GM23338 (cell line): ENCODE measurements around the gene ZBTB40. TPM values are rescaled to one million over a fixed set of nuclear protein-coding genes. Genes with fewer than 3 reads are reported as not detected.

Experiments
- ATAC-seq: fragments of 200-7000 bp; cut with Tn5 transposase; 3 replicates; pipeline ENCODE4 v1.9.1; 2020
- DNase-seq: peaks from one replicate; pipeline ENCODE4 v3.0.0-alpha.2; 2015; ENCODE audit warnings: low spot score
- H2AFZ ChIP-seq: fragments of 200-600 bp; sonication (generic); 2 replicates; pipeline ENCODE4 v1.8.0; 2016; ENCODE audit warnings: antibody characterized with exemption, mild to moderate bottlenecking, moderate library complexity
- H3F3A ChIP-seq: fragments of 200-600 bp; sonication (generic); replicated peaks from 2 replicates; pipeline ENCODE4 v1.8.0; 2017; ENCODE audit warnings: antibody characterized with exemption, mixed run types, low read depth
- H3K27ac ChIP-seq: fragments of 200-600 bp; sonication (generic); 2 replicates; pipeline ENCODE4 v1.6.1; 2016; ENCODE audit warnings: low read depth
- H3K27me3 ChIP-seq: fragments of 200-600 bp; sonication (generic); 2 replicates; pipeline ENCODE4 v1.8.0; 2016; ENCODE audit warnings: mild to moderate bottlenecking, mixed run types, moderate library complexity; ENCODE audit not compliant: insufficient read depth
- H3K36me3 ChIP-seq: fragments of 200-600 bp; sonication (generic); 2 replicates; pipeline ENCODE4 v1.8.0; 2016; ENCODE audit warnings: mild to moderate bottlenecking; ENCODE audit not compliant: insufficient read depth
- H3K4me1 ChIP-seq: fragments of 200-600 bp; sonication (generic); 2 replicates; pipeline ENCODE4 v1.8.0; 2016; ENCODE audit warnings: mild to moderate bottlenecking, moderate library complexity; ENCODE audit not compliant: insufficient read depth
- H3K4me2 ChIP-seq: fragments of 200-600 bp; sonication (generic); 2 replicates; pipeline ENCODE4 v1.7.1; 2017; ENCODE audit warnings: mixed run types
- H3K4me3 ChIP-seq: fragments of 200-600 bp; sonication (generic); 2 replicates; pipeline ENCODE4 v1.6.1; 2016; ENCODE audit warnings: mixed run types
- H3K79me2 ChIP-seq: fragments of 200-600 bp; sonication (generic); replicated peaks from 2 replicates; pipeline ENCODE4 v1.8.0; 2017; ENCODE audit warnings: mild to moderate bottlenecking; ENCODE audit not compliant: insufficient read depth
- H3K9me2 ChIP-seq: fragments of 200-600 bp; sonication (generic); 2 replicates; pipeline ENCODE4 v1.8.0; 2017; ENCODE audit not compliant: insufficient read depth
- H4K20me1 ChIP-seq: fragments of 200-600 bp; sonication (generic); replicated peaks from 2 replicates; pipeline ENCODE4 v1.8.0; 2017; ENCODE audit warnings: mild to moderate bottlenecking; ENCODE audit not compliant: insufficient read depth
- H3K27ac Mint-ChIP-seq: 2 replicates; pipeline ENCODE4 v1.8.0; 2020; ENCODE audit warnings: inconsistent platforms, mild to moderate bottlenecking, moderate library complexity, mixed read lengths
- H3K27me3 Mint-ChIP-seq: 3 replicates; pipeline ENCODE4 v1.8.0; 2022; ENCODE audit warnings: low read depth, mild to moderate bottlenecking, moderate library complexity, mixed read lengths, inconsistent platforms; ENCODE audit not compliant: insufficient read depth, poor library complexity
- H3K36me3 Mint-ChIP-seq: 3 replicates; pipeline ENCODE4 v1.8.0; 2021; ENCODE audit warnings: low read depth, mild to moderate bottlenecking, inconsistent platforms, moderate library complexity, mixed read lengths
- H3K4me1 Mint-ChIP-seq: 3 replicates; pipeline ENCODE4 v1.8.0; 2020; ENCODE audit warnings: mild to moderate bottlenecking, inconsistent platforms, mixed read lengths
- H3K4me3 Mint-ChIP-seq: 3 replicates; pipeline ENCODE4 v1.8.0; 2021; ENCODE audit warnings: moderate library complexity, mild to moderate bottlenecking, inconsistent platforms, mixed read lengths
- H3K9me3 Mint-ChIP-seq: 3 replicates; pipeline ENCODE4 v1.8.0; 2020; ENCODE audit warnings: moderate library complexity, mild to moderate bottlenecking, inconsistent platforms, mixed read lengths
- CREB1 ChIP-seq: fragments of 250-450 bp; sonication (Bioruptor Pico); IDR thresholded peaks from 2 replicates; pipeline ENCODE4 v1.5.0; 2020; ENCODE audit warnings: low read depth, mild to moderate bottlenecking, moderate library complexity
- EZH2 ChIP-seq: fragments of 200-600 bp; sonication (generic); IDR thresholded peaks from one replicate; pipeline ENCODE4 v1.8.0; 2017; ENCODE audit warnings: antibody characterized with exemption, mild to moderate bottlenecking, low read depth; ENCODE audit not compliant: unreplicated experiment
- EZH2phosphoT487 ChIP-seq: fragments of 200-600 bp; sonication (generic); IDR thresholded peaks from one replicate; pipeline ENCODE4 v1.8.1; 2018; ENCODE audit warnings: antibody characterized with exemption; ENCODE audit not compliant: unreplicated experiment
- JUNB ChIP-seq: IDR thresholded peaks from one replicate; pipeline ENCODE4 v1.6.1; 2016; ENCODE audit warnings: antibody characterized with exemption; ENCODE audit not compliant: unreplicated experiment
- NANOG ChIP-seq: IDR thresholded peaks from 2 replicates; pipeline ENCODE4 v1.6.1; 2016; ENCODE audit warnings: antibody characterized with exemption, borderline replicate concordance
- POLR2AphosphoS5 ChIP-seq: IDR thresholded peaks from 2 replicates; pipeline ENCODE4 v1.6.1; 2016; ENCODE audit warnings: antibody characterized with exemption, low read depth
- ZNF114 ChIP-seq: fragments of 250-450 bp; sonication (Bioruptor Pico); IDR thresholded peaks from 2 replicates; pipeline ENCODE4 v1.5.0; 2020; ENCODE audit warnings: mild to moderate bottlenecking, moderate library complexity
- ZNF331 ChIP-seq: fragments of 250-450 bp; sonication (Bioruptor Pico); IDR thresholded peaks from 2 replicates; pipeline ENCODE4 v1.5.0; 2020; ENCODE audit warnings: low read depth, mild to moderate bottlenecking, moderate library complexity
- polyA plus RNA-seq: library from polyadenylated mRNA; unstranded; fragments of >200 nt; fragmentation: Nextera tagmentation; extraction: Ambion mirVana; gene quantifications from 2 replicates; pipeline ENCODE4 v1.2.1, GENCODE V29; 2016
- total RNA-seq: library from RNA; depleted of rRNA; stranded (reverse); fragments of >200 nt; shearing (Covaris generic); gene quantifications from 2 replicates; pipeline ENCODE4 v1.2.3, GENCODE V29; 2014
- TF ChIP-seq, protein P1 (sequence below): fragments of 250-450 bp; sonication (Bioruptor Pico); IDR thresholded peaks from 2 replicates; pipeline ENCODE4 v1.5.0; 2020; ENCODE audit warnings: mild to moderate bottlenecking, moderate library complexity
- TF ChIP-seq, protein P2 (sequence below): IDR thresholded peaks from 2 replicates; pipeline ENCODE4 v1.6.1; 2016; ENCODE audit warnings: antibody characterized with exemption

ZBTB40 gene
- total and polyA plus RNA-seq, 2 experiments from 2014 or later, result 3.1 to 22.7 TPM

DNA sequence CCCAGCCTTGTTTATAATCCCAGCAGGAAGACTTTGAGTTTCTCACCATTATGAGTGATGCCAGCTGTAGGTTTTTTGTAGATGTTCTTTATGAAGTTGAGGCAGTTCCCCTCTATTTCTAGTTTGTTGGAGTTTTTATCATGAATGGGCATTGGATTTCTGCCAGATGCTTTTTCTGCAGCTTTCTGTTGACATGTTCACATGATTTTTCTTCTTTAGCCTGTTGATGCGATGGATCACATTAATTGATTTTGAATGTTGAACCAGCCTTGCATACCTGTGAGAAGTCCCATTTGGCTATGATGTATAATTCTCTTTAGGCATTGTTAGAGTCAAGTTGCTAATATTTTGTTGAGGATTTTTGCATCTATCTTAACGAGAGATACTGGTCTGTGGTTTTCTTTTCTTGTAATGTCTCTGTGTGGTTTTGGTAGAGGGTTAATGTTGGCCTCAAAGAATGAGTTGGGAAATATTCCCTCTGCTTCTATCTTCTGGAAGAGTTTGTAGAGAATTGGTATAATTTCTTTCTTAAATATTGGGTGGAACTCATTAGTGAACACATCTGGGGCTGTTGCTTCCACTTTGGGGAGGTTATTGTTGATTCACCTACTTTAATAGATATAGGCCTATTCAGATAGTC, 33.2 kb downstream of the ZBTB40 start (continued):
- TF ChIP-seq, protein P1, sequence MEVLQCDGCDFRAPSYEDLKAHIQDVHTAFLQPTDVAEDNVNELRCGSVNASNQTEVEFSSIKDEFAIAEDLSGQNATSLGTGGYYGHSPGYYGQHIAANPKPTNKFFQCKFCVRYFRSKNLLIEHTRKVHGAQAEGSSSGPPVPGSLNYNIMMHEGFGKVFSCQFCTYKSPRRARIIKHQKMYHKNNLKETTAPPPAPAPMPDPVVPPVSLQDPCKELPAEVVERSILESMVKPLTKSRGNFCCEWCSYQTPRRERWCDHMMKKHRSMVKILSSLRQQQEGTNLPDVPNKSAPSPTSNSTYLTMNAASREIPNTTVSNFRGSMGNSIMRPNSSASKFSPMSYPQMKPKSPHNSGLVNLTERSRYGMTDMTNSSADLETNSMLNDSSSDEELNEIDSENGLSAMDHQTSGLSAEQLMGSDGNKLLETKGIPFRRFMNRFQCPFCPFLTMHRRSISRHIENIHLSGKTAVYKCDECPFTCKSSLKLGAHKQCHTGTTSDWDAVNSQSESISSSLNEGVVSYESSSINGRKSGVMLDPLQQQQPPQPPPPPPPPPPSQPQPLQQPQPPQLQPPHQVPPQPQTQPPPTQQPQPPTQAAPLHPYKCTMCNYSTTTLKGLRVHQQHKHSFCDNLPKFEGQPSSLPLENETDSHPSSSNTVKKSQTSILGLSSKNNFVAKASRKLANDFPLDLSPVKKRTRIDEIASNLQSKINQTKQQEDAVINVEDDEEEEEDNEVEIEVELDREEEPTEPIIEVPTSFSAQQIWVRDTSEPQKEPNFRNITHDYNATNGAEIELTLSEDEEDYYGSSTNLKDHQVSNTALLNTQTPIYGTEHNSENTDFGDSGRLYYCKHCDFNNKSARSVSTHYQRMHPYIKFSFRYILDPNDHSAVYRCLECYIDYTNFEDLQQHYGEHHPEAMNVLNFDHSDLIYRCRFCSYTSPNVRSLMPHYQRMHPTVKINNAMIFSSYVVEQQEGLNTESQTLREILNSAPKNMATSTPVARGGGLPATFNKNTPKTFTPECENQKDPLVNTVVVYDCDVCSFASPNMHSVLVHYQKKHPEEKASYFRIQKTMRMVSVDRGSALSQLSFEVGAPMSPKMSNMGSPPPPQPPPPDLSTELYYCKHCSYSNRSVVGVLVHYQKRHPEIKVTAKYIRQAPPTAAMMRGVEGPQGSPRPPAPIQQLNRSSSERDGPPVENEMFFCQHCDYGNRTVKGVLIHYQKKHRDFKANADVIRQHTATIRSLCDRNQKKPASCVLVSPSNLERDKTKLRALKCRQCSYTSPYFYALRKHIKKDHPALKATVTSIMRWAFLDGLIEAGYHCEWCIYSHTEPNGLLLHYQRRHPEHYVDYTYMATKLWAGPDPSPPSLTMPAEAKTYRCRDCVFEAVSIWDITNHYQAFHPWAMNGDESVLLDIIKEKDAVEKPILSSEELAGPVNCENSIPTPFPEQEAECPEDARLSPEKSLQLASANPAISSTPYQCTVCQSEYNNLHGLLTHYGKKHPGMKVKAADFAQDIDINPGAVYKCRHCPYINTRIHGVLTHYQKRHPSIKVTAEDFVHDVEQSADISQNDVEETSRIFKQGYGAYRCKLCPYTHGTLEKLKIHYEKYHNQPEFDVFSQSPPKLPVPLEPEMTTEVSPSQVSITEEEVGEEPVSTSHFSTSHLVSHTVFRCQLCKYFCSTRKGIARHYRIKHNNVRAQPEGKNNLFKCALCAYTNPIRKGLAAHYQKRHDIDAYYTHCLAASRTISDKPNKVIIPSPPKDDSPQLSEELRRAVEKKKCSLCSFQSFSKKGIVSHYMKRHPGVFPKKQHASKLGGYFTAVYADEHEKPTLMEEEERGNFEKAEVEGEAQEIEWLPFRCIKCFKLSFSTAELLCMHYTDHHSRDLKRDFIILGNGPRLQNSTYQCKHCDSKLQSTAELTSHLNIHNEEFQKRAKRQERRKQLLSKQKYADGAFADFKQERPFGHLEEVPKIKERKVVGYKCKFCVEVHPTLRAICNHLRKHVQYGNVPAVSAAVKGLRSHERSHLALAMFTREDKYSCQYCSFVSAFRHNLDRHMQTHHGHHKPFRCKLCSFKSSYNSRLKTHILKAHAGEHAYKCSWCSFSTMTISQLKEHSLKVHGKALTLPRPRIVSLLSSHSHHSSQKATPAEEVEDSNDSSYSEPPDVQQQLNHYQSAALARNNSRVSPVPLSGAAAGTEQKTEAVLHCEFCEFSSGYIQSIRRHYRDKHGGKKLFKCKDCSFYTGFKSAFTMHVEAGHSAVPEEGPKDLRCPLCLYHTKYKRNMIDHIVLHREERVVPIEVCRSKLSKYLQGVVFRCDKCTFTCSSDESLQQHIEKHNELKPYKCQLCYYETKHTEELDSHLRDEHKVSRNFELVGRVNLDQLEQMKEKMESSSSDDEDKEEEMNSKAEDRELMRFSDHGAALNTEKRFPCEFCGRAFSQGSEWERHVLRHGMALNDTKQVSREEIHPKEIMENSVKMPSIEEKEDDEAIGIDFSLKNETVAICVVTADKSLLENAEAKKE (CRISPR knock-in tag), result no peak
- TF ChIP-seq ZNF114 (CRISPR knock-in tag) (no peak), EZH2 (no peak), CREB1 (no peak), ZNF331 (no peak), POLR2AphosphoS5 (no peak)
- TF ChIP-seq, protein P2, sequence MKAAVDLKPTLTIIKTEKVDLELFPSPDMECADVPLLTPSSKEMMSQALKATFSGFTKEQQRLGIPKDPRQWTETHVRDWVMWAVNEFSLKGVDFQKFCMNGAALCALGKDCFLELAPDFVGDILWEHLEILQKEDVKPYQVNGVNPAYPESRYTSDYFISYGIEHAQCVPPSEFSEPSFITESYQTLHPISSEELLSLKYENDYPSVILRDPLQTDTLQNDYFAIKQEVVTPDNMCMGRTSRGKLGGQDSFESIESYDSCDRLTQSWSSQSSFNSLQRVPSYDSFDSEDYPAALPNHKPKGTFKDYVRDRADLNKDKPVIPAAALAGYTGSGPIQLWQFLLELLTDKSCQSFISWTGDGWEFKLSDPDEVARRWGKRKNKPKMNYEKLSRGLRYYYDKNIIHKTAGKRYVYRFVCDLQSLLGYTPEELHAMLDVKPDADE, result no peak

DNA sequence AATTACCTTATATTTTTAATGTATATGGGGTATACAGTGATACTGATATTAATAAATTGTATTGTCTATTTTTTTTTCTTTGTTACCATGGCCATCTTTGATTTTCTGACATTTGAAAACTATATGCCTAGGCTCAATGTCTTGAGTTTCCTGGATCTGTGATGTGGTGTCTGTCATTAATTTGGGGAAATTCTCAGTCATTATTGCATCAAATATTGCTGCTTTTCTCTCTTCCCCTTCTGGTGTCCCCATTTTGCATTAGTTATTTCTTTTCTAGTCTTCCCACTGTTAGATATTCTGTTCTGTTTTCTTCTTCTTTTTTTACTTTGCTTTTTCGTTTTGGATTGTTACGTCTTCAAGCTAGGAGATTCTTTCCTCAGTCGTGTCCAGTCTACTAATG, 33.8 kb downstream of the ZBTB40 start:
- Histone ChIP-seq H3K36me3 (no peaks in the 10 kb centered on the region), H3K27ac (no peak overlapping the region), H3K9me2 (no peaks in the 10 kb centered on the region), H3K79me2 (peaks cover 71% of the 10 kb centered on the region), H3F3A (no peaks in the 10 kb centered on the region), H3K4me3 (no peak overlapping the region), H3K4me1 (peaks cover 22% of the 10 kb centered on the region), H3K4me2 (no peak overlapping the region), H2AFZ (no peak overlapping the region), H3K27me3 (no peaks in the 10 kb centered on the region), H4K20me1 (0 out of 2 replicates have a peak, but pooled peaks cover 5% of the 10 kb centered on the region)
- no peak overlapping the region for H3K4me3 Mint-ChIP-seq
- peaks cover 2% of the 10 kb centered on the region; the same call in 1 of the 3 replicates for H3K4me1 Mint-ChIP-seq
- H3K9me3 Mint-ChIP-seq, result peaks cover 8% of the 10 kb centered on the region; the same call in 2 of the 3 replicates
- DNase-seq (no peak), ATAC-seq (no peak)
- H3K27me3 Mint-ChIP-seq, result peaks cover 2% of the 10 kb centered on the region
- H3K27ac Mint-ChIP-seq, result no peak overlapping the region
- H3K36me3 Mint-ChIP-seq, result peaks cover 4% of the 10 kb centered on the region; the same call in 1 of the 3 replicates
- TF ChIP-seq EZH2phosphoT487 (no peak), ZNF114 (CRISPR knock-in tag) (no peak), JUNB (no peak), EZH2 (no peak), NANOG (no peak), CREB1 (no peak), POLR2AphosphoS5 (no peak)
- TF ChIP-seq, protein P2, result no peak
